D721Med (cell line): ENCODE data around the gene DOHH.

Experiments
- DNase-seq: peaks from one replicate; pipeline ENCODE4 v3.0.0; 2011; ENCODE audit warnings: low spot score; ENCODE audit not compliant: insufficient read length
- FAIRE-seq: peaks from 2 replicates; lab custom pipeline; 2011; peaks lifted over from hg19 to GRCh38; lab: Jason Lieb, UNC
- TF ChIP-seq, protein P1 (sequence below): IDR thresholded peaks from 2 replicates; pipeline ENCODE4 v1.5.1; 2012; ENCODE audit warnings: mild to moderate bottlenecking, control low read depth; ENCODE audit not compliant: insufficient read depth; ENCODE audit errors: missing control alignments

The DOHH gene

DNA sequence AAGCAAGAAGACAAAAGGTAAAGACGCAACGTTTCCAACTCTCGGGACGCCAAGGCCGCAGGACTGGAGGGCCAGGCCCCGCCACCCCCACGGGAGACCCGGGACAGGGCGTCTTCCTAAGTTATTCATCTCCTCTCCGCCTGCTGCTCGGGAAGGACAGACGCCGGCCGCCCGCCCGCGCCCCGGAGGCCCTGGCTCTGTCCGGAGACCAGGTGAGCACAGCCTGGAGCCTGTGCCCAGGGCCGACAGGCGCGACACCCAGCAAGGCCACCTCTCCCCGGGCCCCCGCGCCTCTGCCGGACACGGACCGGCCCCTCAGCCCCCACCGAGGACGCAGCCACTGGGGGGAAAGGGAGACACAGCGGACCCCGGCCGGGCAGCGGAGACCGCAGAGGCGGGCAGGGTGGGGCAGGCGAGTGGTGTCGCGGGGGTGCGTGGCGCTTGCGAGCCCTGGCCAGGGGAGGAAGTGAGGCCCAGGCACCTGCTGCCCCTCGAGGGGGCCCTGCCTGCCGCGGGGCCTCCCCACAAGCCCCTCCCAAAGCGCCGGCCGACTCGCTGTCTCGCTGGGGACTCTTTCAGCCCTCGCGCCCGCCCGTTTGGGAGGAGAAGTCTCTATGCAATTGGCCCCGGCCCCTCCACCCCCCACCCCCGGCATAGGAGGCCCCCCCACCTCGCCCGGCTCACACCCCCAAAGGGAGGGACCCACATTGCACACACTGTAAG lies 37.3 kb downstream of the DOHH start:
- TF ChIP-seq, protein P1, sequence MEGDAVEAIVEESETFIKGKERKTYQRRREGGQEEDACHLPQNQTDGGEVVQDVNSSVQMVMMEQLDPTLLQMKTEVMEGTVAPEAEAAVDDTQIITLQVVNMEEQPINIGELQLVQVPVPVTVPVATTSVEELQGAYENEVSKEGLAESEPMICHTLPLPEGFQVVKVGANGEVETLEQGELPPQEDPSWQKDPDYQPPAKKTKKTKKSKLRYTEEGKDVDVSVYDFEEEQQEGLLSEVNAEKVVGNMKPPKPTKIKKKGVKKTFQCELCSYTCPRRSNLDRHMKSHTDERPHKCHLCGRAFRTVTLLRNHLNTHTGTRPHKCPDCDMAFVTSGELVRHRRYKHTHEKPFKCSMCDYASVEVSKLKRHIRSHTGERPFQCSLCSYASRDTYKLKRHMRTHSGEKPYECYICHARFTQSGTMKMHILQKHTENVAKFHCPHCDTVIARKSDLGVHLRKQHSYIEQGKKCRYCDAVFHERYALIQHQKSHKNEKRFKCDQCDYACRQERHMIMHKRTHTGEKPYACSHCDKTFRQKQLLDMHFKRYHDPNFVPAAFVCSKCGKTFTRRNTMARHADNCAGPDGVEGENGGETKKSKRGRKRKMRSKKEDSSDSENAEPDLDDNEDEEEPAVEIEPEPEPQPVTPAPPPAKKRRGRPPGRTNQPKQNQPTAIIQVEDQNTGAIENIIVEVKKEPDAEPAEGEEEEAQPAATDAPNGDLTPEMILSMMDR, result no peak
- no peak for FAIRE-seq
- DNase-seq, result no peak

DNA sequence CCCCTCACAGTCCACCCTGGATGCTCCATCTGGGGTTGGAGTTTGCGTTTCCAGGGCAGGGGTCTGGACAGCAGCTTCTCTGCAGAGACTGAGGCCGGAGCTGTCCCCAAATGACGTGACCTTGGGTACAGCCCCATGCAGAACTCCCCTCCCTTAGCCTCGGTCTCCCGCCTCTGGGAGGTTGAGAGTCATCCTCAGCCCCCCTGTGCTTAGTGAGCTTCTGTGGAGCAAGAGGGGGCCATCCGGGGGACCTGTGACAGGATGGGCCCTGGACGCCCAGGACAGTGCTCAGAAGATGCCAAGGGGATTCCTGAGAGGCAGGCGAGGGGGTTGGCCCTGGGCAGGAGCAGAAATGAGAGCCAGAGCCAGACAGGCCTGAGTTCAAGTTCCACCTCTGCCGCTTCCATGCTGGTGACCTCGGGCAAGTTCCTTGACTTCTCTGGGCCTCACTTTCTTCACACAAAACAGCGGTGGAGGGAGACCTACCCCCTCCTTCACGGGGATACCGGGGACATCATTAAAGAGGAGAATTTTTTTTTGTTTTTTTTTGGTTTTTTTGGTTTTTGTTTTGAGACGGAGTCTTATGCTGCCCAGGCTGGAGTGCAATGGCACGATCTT lies 40.4 kb downstream of the DOHH start:
- DNase-seq, result no peak
- TF ChIP-seq, protein P1, result no peak
- FAIRE-seq, result no peak

DNA sequence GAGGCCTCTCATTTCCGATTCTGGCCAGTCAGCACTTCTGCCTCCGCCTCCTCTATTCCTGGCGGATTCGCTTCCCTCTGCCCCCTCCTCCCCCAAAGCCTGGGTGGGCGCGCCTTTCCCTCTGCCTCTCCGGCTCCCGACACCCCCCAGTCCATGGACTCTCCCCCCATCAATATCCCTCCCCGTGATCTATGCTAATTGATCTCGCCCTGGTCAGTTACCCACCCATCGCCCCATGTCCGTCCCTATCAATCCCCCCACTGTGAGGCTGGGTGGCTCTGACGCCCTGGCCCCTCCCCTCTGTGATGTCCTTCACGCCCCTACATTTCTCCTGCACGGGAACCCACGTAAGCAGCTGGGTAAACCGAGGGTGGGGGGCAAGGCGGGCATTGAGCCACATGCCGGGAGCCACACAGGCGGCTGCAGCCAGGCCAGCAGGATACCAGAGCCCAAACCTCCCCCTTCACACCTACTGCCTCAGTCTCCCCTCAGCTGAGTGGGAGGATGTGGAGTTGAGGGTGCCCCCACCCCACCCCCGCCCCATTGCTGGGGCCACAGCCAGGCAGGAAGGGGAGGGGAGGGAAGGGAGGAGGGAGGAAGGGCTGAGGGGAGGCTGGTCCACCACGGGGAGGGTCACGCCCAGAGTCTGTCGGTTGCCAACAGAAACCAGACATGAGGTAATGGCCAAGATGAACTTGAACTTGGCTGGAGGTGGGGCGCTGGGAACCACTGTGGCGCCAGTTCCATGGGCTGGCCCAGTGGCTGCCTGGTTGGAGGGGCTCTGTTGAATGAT lies 41.2 kb downstream of the DOHH start:
- TF ChIP-seq, protein P1, result no peak
- FAIRE-seq (no peak), DNase-seq (no peak)

DNA sequence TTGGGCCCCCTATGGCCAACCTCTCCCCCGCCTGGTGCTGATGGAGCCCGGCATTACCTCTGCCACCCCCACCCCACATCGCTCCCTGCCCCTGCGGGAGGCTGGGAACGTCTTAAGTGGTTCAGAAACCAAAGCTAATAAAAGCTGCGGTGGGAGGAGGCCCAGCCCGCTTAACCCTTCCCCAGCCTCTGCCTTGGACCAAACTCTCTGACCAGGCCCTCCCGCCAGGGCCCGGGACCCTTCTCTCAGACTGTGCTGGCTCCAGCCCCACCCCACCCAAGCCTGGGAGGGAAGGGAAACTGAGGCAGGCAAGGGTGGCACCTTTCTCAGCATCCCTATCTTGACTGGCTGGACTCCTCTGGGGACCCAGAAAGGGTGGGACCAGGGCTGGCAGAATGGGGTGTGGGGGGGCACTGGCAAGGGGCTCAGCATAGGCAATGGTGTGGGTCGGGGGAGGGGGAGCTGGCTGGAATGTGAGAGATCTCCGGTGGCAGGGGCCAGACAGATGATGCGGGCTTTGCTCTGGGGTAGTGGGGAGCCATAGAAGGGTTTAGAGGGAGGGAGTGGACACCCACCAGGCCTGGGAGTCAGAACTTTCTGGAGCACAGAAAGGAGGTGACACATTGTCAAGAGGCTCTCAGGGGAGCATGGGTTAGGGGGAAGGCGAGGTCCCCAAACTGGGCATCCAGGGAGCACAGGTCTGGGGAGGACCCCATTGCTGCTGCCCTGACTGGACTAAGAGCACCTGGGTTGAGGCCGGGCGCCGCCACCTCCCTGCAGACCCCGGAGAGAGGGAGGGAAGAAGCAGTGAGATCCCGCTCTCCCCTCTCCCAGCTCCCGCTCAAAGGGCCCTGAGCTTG lies 42.0 kb downstream of the DOHH start:
- DNase-seq (no peak), FAIRE-seq (no peak)
- TF ChIP-seq, protein P1, result no peak

DNA sequence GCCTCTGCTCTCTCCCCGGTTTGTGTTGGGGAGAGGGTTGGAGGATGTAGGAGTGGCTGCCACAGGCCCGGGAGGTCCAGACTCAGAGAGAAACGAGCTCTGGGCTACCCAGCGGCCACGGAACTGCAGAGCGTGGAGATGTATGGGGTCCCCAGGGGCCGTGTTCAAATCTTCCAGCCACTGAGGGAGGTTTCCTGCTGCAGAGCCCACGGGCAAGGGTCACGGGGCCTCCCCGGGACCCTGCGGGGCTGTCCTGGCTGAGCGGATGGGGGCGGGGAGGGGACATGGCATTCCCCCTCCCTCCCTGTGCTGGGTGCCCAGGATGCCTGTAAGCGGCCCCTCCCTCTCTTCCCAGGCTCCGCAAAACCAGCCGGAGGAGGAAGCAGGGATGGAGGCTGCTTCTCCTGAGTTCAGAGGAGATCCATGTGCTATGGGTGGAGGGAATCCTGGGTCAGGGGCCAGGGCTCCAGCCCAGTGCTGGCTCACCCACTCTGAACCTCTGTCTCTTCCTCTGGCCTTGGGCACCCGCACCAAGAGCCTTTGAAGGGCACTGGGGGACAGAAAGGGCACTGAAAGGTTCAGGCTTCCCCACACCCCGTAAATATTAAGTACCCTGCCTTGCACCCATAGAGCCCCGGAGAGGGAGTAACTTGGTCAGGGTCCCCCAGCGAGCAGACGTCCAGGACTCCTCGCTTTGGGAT lies 42.8 kb downstream of the DOHH start:
- no peak for FAIRE-seq
- DNase-seq, result no peak
- TF ChIP-seq, protein P1, result no peak

DNA sequence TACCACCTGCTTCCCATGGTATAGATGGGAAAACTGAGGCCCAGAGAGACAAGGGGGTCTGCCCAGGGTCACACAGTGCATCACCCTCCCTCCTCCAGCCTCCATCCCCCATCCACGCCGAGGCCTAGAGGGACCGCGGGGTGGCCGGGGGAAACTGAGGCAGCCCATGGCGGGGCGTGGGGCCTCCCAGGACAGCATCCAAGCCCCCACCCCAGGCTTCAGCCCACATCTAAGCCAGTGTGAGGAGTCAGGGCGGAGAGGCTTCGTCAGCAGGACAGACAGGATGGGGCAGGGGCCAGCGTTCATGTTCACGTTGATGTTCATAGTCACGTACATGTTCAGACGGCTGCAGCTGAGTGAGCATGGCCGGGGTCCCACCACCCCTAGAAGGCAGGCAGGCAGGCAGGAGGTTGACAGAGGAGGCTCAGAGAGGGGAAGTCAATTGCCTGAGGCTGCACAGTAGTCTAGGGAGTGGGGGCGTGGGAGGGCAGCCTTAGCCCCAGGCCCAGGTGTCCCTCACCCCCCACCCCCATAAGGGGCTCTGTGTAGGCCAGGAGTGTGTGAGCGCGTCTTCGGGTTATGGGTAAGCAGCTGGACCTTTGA lies 43.4 kb downstream of the DOHH start:
- TF ChIP-seq, protein P1, result no peak
- no peak for FAIRE-seq
- DNase-seq, result no peak
